HFF-Myc (cell line): ENCODE measurements around the gene SOCS4.
"Not testable (repeated sequence)": the region's sequence is repeated elsewhere in the genome, so short reads cannot be mapped to it uniquely, and the experiment has no call there.

Experiments
- DNase-seq: peaks from one replicate; pipeline ENCODE4 v3.0.0-alpha.2; 2011; ENCODE audit warnings: low read depth; ENCODE audit errors: extremely low read depth
- H3K4me3 ChIP-seq: replicated peaks from 2 replicates; pipeline ENCODE4 v1.5.1; 2011; ENCODE audit warnings: low read depth, mild to moderate bottlenecking, control low read depth, low read length
- CTCF ChIP-seq: IDR thresholded peaks from 2 replicates; pipeline ENCODE4 v1.5.1; 2012; ENCODE audit warnings: mild to moderate bottlenecking, low read depth, low read length, control low read depth; ENCODE audit errors: missing control alignments

The SOCS4 gene

DNA sequence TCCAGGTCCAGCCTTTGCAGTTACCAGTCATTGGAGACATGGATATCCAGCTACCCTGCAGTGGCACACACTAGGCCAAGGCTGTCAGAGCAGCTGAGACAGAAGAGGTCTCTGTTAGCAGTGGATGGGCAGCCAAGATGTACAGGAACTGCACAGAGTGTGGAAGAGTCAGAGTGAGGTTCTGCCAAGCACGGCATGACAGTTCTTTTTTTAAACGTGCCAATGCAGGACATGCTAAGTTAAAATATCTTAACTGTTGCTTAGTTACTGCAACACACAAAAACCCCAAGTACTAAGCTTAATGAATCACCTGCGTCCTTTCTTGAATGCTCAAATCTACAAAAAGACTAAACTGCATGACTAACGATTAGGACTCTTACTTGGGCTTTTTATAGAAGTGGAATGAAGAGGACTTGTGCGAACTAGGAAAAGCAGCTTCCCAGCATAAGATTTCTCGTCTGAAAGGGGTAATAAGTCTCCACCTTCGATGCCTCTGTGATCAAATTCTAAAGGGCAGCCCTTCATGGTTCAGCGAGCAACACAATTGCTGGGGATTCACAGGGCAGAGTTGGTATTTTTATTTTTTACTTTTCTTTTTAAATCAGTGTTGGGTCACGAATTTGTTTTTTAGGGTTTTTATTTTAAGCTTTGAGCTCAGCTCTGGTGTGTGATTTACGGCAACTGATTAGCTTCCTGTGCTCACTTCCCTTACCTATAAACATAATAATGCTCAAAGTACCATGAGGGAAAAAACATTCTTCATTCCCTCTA, 45.0 kb downstream of the SOCS4 start:
- DNase-seq = no peak
- TF ChIP-seq CTCF = no peak
- no peak overlapping the region for H3K4me3 ChIP-seq

DNA sequence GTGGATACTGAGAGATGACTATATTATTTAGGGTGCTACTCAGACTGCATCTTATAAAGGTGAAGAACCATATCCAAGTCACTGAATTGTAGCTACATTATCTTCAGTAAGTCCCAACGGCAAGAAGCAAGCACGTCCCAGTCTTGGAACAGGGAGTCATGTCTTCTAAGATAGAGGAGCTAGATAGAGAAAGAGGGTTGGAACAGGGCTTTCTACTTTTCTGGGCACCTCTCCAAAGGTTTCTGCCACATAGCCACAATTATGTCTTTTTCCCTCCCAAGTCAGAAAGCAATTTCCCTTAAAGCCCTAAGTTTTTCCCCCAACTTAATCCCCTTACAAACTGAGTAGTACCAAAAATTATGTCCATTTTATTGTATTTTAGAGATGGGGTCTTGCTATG, 46.8 kb downstream of the SOCS4 start:
- no peak overlapping the region for H3K4me3 ChIP-seq
- TF ChIP-seq CTCF = no peak
- DNase-seq = no peak

DNA sequence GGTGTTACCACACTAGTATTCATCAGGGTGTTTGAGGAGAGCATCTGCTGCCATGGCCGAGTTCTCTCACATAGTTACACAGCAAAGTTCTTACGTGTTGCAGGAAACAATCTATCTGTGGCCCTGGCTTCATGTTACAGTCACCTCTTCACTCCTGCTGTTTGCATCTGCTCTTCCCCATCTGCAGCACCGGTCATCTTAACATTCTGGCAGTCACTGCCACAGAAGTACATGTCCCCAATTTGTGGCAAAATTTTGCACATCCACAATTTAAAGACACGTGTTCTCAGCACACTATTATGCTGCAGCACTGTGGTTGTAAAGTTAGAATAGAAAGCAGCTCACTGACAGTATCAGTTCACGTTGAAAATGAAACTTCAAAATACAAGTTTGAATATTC, 47.6 kb downstream of the SOCS4 start:
- DNase-seq = no peak
- H3K4me3 ChIP-seq = no peak overlapping the region
- TF ChIP-seq CTCF = no peak

DNA sequence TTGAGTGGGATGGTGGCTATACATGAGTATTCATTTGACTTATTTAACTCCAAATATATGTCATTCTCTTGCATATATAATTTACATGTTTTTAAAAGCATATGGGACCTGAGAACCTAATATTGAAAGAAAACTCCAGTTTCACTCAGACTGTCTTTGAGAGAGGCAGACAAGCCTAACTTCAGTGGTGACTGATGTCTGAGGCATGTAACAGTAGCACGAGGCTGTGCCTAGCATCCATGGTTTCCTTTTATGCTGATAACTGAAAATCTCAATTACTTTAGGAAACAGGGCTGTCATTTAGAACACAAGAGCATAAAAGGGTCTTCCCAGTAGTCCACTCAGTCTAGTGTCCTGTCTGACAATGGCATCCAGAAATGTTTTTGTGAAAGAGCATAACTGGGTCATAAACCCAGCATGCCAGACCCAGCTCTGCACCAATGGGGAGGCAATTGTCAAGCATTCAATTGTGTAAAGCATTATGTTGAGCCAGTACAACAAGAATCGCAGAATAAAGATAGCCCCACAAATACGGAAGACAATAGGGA, 48.7 kb downstream of the SOCS4 start:
- no peak for DNase-seq
- no peak overlapping the region for H3K4me3 ChIP-seq

DNA sequence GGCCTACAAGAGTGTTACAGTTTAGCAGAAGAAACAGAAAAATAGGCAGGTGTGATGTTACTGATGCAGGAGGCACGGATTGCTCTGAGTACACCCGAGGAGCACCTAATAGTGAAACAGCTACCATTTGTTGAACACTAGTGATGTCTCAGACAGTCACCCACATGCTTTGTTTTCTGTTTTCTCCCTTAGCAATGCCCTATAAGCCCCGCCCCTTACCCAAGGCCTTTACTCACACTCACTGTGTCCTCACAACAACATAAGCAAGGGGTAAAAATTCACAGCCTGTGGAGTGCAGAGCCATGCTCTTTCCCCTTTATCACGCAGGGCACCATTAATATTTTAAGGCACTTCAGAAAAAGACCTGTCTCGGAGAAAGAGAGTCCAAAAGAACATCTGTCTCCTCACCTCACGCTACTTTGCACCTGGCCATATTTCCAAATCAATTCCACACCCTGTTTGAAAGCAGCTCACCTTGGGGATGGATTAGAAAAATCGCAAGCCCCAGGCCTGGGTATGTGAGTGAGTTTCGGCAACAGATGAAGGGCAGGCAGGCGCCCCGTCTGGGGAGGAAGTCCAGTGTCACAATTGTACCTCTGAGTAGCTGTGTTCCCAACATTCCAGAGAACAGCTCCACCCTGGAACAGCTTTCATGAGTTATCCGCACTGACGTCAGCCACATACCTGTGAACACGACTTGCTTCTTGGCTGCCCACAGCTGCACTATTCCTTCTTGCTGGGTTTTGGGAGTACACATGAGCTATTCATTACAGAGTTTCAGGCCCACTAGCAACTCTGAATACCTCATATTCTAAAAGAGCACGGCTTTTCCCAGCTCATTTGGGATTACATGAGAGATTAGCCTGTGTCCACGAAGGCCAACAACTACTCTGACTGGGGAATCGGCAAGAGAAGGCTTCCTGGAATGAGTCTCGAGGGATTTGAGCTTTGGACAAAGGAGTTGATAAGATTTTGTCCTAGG, 50.4 kb downstream of the SOCS4 start:
- no peak for TF ChIP-seq CTCF
- H3K4me3 ChIP-seq = no peak overlapping the region
- DNase-seq = no peak

More for the DNA sequence above, 48.7 kb downstream of the SOCS4 start:
- no peak for TF ChIP-seq CTCF

GRCh38 chr14:55079961-55080360, 52.9 kb downstream of the SOCS4 start:
- H3K4me3 ChIP-seq, DNase-seq: not testable (repeated sequence)
